Fibroblast of villous mesenchyme (primary cell): ENCODE data around the gene SPAG9. TPM values are rescaled to one million over a fixed set of nuclear protein-coding genes. Genes with fewer than 3 reads are reported as not detected.

Experiments used
- DNase-seq: peaks from one replicate; pipeline ENCODE4 v3.0.0-alpha.2; 2010; ENCODE audit warnings: low read depth
- H3K4me3 ChIP-seq: 2 replicates; pipeline ENCODE4 v1.5.1; 2011; ENCODE audit warnings: low read depth, mild to moderate bottlenecking, low read length
- CTCF ChIP-seq: IDR thresholded peaks from 2 replicates; pipeline ENCODE4 v1.5.1; 2012; ENCODE audit warnings: low read depth, mild to moderate bottlenecking, low read length; ENCODE audit not compliant: insufficient read depth
- total RNA-seq: library from RNA; depleted of rRNA; stranded (reverse); fragments of >200 nt; gene quantifications from 2 replicates; pipeline ENCODE4 v1.2.3, GENCODE V29; 2012

SPAG9 gene
- total RNA-seq, 1 donor: 94.6 TPM

- DNase-seq: no peak
- TF ChIP-seq CTCF: no peak
These were observed 180.6 kb downstream of the SPAG9 start for GRCh38 chr17:50939795-50940684.

DNA sequence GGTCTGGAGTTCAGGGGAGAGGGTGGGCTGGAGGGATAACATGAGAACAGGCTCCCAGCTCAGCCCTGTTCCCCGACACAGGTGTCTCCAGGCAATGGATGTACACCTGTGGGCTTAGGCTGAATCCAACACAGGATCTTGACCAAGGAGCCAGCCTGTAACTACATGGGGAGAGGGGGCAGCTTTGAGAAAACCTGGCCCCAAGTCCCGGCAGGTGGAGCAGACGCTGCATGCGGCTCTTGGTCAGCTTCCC lies 181.2 kb downstream of the SPAG9 start:
- H3K4me3 ChIP-seq: no peak overlapping the region
- no peak for DNase-seq
- no peak for TF ChIP-seq CTCF

More at GRCh38 chr17:50939795-50940684, 180.6 kb downstream of the SPAG9 start:
- no peak overlapping the region for H3K4me3 ChIP-seq

DNA sequence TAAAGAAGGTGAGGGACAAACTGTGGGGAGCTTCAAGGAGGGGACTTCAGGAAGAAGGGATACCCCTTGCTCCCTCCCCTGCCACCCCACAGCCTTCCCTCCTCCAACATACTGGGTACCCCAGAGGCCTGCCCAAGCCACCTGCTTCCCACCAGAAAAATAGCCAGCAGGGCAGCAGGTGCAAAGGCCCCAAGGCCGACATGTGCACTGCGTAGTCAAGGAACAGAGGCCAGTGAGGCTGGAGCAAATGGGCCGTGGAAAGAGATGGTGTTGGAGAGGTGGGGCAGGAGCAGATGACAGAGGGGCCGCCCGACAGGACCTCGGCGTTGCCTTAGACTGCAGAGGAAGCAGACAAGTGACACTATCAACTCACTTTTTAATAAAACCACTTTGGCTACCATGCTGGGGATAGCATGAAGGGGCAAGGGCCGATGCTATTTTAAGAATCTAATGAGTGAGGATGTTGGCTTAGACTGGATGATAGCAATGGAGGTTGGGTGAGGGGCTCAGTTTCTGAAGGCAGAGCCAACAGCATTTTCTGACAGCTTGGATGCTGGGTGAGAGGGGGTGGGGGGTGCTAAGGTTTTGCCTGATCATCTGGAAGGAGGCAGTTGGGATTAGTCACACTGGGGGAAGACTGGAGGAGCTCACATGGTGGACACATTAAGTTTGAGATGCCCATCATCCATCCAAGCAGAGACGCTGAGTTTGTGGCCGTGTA lies 181.7 kb downstream of the SPAG9 start:
- no peak overlapping the region for H3K4me3 ChIP-seq
- DNase-seq: no peak
- TF ChIP-seq CTCF: no peak

GRCh38 chr17:50935996-50936266 lies 184.7 kb downstream of the SPAG9 start:
- TF ChIP-seq CTCF: no peak
- no peak for DNase-seq
- no peak overlapping the region for H3K4me3 ChIP-seq

- DNase-seq: peak; percentile 59
- H3K4me3 ChIP-seq: no peak overlapping the region
- no peak for TF ChIP-seq CTCF
These were observed 185.3 kb downstream of the SPAG9 start for GRCh38 chr17:50935221-50935995.

- DNase-seq: no peak
- H3K4me3 ChIP-seq: no peak overlapping the region
- TF ChIP-seq CTCF: no peak
These were observed 185.9 kb downstream of the SPAG9 start for GRCh38 chr17:50934672-50935220.
